ENCODE results near the gene CNFN.
"Not testable (repeated sequence)": the region's sequence is repeated elsewhere in the genome, so short reads cannot be mapped to it uniquely, and the experiment has no call there.

CNFN gene

DNA sequence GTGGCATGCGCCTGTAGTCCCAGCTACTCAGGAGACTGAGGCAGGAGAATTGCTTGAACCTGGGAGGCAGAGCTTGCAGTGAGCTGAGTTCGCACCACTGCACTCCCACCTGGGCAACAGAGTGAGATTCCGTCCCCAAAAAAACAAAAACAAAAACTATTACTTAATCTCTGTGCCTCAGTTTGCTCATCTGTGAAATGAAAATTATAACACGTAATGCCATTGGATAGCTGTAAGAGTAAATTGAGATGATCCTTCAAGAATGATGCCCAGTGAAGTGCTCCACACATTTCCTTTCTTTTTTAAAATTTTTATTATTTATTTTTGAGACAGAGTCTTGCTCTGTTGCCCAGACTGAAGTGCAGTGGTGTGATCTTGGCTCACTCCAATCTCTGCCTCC lies 50.2 kb downstream of the CNFN start:
- not testable (repeated sequence) for H3K27ac ChIP-seq (ENCODE audit: low read depth, low read length); H3K4me1 ChIP-seq (ENCODE audit: control insufficient read depth in 1 of 2, insufficient read depth in 2 of 2, low read length in 2 of 2); H3K4me3 ChIP-seq (ENCODE audit: low read depth in 1 of 2, low read length in 2 of 2); H3K9ac ChIP-seq (ENCODE audit: low read depth in 1 of 2, low read length in 2 of 2); H3K27me3 ChIP-seq (ENCODE audit: control insufficient read depth in 1 of 2, insufficient read depth in 2 of 2, low read length in 2 of 2); H3K9me3 ChIP-seq (ENCODE audit: control insufficient read depth in 1 of 2, low read length in 2 of 2)
- peaks cover 0 to 15% of the 10 kb centered on the region in 2 donors for H3K36me3 ChIP-seq (ENCODE audit: control insufficient read depth in 1 of 2, insufficient read depth in 2 of 2, low read length in 2 of 2)

GRCh38 chr19:42339126-42339860 lies 50.8 kb downstream of the CNFN start:
- H3K27ac ChIP-seq (ENCODE audit: low read depth, low read length); H3K9me3 ChIP-seq (ENCODE audit: control insufficient read depth in 1 of 2, low read length in 2 of 2); H3K27me3 ChIP-seq (ENCODE audit: control insufficient read depth in 1 of 2, insufficient read depth in 2 of 2, low read length in 2 of 2); H3K4me1 ChIP-seq (ENCODE audit: control insufficient read depth in 1 of 2, insufficient read depth in 2 of 2, low read length in 2 of 2); H3K9ac ChIP-seq (ENCODE audit: low read depth in 1 of 2, low read length in 2 of 2); H3K4me3 ChIP-seq (ENCODE audit: low read depth in 1 of 2, low read length in 2 of 2): not testable (repeated sequence)
- peaks cover 0 to 15% of the 10 kb centered on the region in 2 donors for H3K36me3 ChIP-seq (ENCODE audit: control insufficient read depth in 1 of 2, insufficient read depth in 2 of 2, low read length in 2 of 2)

Data from duodenal mucosa (tissue), 2 donors.